ENCODE results near the gene SEM1.

Gene SEM1

GRCh38 chr7:96686305-96686704 lies 23.3 kb downstream of the SEM1 start:
- no peak for DNase-seq (ENCODE audit: low spot score)
- no peak for TF ChIP-seq CTCF (IDR thresholded peaks at IDR 0.05; ENCODE audit: extremely low read depth, missing control alignments)

DNA sequence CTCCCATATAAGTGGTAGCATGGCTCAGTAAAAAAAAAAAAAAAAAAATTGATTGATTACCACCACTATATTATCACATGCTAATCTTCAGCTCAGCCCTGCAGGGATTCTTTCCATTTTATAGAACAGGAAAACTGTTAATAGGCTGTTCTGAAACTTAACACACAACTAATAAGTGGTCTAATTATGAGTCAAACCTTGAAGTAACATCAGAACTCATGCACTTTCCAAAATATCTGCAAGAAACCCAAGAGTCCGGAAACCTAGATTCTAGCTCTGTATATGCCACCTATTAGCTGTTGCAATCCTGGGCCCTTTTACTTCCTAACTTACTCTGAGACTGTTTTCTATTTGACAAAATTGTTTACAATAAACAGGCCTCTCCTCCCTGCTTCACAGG lies 23.9 kb downstream of the SEM1 start:
- no peak for TF ChIP-seq CTCF (IDR thresholded peaks at IDR 0.05; ENCODE audit: extremely low read depth, missing control alignments)
- DNase-seq (ENCODE audit: low spot score), result no peak

DNA sequence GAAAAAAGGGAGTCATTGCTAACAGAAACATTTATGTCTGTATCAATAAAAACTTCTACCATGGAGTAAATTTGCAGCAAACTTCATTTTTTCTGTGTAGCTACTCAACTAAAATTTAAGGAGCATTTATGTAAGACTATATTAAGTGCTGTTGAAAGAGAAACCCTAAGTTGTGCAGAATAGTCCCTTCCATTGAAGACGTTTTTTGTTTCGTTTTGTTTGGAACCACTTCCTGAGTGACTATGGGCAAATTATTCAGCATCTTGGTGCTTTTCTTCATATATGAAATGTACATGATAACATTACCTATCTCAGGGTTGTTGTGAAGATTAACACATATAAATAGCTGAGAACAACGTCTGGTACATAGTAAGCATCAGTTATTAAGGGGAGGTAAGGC lies 24.3 kb downstream of the SEM1 start:
- DNase-seq (ENCODE audit: low spot score), result no peak
- TF ChIP-seq CTCF (IDR thresholded peaks at IDR 0.05; ENCODE audit: extremely low read depth, missing control alignments), result no peak

- no peak for DNase-seq (ENCODE audit: low spot score)
- TF ChIP-seq CTCF (IDR thresholded peaks at IDR 0.05; ENCODE audit: extremely low read depth, missing control alignments), result no peak
These were observed 29.8 kb downstream of the SEM1 start for GRCh38 chr7:96679886-96680285.

DNA sequence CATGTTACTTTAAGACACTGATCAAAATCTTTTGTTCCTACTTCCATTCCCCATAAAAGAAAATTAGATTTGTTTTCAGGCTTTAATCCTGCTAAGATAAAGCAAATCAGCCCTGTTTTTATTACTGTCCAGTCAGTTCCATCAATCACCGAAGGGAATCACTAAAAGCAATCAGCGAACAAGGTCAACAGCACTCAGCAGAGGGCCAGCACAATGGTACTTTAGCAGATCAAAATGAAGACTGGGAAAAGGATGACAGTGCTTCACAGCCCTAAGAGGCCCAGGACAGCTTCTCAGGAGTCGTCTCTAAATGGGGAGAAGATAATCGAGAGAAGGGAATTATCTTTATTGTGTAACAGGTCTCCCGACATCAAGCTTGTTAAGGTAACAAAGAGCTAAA lies 32.7 kb downstream of the SEM1 start:
- DNase-seq (ENCODE audit: low spot score), result no peak

GRCh38 chr7:96675548-96675947 lies 34.1 kb downstream of the SEM1 start:
- TF ChIP-seq CTCF (IDR thresholded peaks at IDR 0.05; ENCODE audit: extremely low read depth, missing control alignments), result no peak
- no peak for DNase-seq (ENCODE audit: low spot score)

More for the DNA sequence above, 32.7 kb downstream of the SEM1 start:
- no peak for TF ChIP-seq CTCF (IDR thresholded peaks at IDR 0.05; ENCODE audit: extremely low read depth, missing control alignments)

- TF ChIP-seq CTCF (IDR thresholded peaks at IDR 0.05; ENCODE audit: extremely low read depth, missing control alignments), result no peak
- DNase-seq (ENCODE audit: low spot score), result no peak
These were observed 35.1 kb downstream of the SEM1 start for GRCh38 chr7:96674565-96674964.

All from GM20000 (cell line).